GM12874 (cell line): Measurements from ENCODE around the gene RFC3.

Experiments
- TF ChIP-seq, protein P1 (sequence below): IDR thresholded peaks from 2 replicates; pipeline ENCODE4 v1.5.1; 2011; ENCODE audit warnings: low read depth, mild to moderate bottlenecking, control low read depth, low read length, moderate library complexity; ENCODE audit not compliant: insufficient read depth

Gene RFC3

DNA sequence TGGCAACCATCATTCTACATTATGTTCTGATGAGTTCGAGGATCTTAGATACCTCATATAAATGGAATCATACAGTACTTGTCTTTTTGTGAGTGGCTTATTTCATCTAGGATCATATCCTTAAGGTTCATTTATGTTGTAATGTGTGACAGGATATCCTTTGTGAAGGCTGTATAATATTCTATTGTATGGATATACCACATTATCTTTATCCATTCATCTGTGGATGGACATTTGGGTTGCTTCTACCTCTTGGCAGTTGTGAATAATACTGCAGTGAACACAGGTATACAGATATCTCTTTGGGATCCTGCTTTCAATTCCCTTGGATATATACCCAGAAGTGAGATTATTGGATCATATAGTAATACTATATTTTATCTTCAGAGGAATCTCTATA lies 33.2 kb upstream of the RFC3 start:
- TF ChIP-seq, protein P1, sequence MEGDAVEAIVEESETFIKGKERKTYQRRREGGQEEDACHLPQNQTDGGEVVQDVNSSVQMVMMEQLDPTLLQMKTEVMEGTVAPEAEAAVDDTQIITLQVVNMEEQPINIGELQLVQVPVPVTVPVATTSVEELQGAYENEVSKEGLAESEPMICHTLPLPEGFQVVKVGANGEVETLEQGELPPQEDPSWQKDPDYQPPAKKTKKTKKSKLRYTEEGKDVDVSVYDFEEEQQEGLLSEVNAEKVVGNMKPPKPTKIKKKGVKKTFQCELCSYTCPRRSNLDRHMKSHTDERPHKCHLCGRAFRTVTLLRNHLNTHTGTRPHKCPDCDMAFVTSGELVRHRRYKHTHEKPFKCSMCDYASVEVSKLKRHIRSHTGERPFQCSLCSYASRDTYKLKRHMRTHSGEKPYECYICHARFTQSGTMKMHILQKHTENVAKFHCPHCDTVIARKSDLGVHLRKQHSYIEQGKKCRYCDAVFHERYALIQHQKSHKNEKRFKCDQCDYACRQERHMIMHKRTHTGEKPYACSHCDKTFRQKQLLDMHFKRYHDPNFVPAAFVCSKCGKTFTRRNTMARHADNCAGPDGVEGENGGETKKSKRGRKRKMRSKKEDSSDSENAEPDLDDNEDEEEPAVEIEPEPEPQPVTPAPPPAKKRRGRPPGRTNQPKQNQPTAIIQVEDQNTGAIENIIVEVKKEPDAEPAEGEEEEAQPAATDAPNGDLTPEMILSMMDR = no peak

DNA sequence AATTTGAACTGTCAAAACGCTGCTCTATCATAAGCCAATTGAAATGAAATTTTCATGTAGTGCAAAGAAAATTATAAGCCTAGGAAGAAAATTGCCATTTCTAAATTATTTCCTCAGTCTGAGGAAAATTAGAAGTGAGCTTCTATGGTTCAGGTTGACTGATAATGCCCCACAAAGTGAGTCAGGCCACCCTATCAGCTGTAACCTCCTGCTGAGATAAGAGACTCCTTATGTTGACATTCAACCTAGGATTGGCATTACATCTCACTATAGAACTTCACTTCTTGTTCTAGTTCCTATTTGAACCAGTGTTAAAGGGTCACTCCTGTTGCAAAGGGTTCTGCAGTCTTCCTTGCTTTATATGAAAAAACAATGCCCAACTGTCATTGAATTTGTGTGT lies 32.6 kb upstream of the RFC3 start:
- TF ChIP-seq, protein P1 = no peak

DNA sequence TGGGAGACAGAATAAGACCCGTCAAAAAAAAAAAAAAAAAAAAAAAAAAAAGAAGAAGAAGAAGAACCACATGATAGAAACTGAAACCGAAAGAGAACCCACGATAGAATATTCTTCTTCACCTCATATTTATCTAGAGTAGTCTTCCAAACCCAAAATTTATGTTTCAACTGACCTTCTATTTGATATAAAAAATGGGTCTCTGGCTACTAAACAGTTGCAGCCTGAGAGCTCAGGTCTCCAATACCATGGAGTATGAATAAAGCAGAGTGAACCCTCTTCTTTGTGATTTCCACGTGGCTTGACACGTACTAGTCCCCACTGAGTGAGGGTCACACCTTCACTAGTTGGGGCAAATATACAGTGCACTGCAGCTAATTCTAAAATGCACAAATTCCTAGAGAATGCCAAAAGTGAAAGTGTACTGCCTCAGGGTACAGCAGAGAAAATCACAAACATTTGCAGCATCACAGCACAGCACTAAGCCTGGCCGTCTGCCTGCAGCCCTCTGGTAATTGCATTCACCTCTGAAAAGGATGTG lies 30.8 kb upstream of the RFC3 start:
- TF ChIP-seq, protein P1 = no peak

DNA sequence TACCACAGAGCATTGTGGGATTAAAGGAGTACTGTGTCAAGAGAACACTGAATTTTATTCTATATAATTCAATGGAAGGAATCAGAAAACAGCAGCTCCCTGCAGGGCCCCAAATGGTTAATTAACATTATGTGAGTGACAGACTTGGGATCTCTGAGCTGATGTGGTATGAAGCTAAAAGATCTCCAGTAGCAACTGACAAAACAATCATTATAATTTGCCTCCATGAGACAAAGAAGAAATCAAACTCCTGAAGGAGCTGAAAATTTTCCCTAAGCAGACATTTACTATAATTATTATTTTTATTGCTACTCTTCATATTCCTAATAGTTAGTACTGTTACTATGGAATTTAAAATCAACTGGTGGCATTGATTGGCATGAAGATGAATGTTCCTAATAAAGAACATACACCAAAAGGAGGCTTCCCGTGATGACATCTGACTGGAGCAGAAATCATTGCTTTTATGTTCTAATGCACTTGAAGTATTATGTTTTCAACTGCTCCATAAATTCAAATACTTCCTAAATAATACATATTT lies 28.8 kb upstream of the RFC3 start:
- TF ChIP-seq, protein P1 = no peak

DNA sequence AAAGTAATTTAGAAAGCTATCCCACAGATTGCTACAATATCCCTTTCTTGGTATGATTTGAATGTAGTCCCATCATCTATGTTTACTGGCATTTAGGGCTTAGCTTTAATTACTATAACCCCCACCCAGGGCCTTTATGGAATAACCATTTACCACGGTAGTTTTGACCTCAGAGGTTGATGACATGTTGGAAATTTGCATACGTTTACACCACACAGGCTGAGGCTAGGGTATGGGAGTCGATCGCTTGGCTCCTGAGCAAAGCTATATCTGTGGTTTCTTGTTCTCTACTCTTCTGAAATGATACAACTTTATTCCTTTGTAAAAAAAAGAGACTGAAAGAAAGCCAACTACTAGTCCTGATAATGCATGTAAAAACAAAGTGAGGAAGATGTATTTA lies 28.2 kb upstream of the RFC3 start:
- TF ChIP-seq, protein P1 = no peak

DNA sequence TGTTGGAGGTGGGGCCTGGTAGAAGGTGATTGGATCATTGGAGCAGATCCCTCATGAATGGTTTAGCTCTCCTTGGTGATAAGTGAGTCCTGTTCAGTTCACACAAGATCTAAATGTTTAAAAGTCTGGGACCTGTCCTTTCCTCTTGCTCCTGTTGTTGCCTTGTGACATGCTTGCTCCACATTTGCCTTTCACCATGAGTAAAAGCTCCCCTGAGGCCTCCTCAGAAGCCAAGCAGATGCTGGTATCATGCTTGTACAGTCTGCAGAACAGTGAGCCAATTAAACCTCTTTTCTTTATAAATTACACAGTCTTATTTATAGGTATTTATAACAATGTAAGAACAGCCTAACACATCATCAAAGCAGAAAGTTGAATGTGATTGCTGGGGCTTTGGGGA lies 24.2 kb upstream of the RFC3 start:
- TF ChIP-seq, protein P1 = no peak

DNA sequence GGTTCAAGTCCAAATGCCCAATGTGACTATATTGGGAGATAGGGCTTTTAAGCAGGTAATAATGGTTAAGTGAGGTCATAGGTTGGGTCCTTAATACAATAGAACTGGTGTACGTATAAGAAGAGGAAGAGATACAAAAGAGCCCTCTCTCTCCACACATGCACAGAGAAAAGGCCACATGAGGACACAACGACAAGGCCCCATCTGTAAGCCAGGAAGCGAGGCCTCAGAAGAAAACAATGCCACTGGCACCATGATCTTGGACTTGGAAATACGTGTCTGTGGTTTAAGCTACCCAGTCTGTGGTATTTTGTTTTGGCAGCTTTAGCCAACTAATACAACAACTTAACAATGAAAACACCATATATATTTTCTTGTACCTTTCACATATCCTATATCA lies 23.4 kb upstream of the RFC3 start:
- TF ChIP-seq, protein P1 = no peak
